ENCODE results near the gene E2F1. TPM values are rescaled to one million over a fixed set of nuclear protein-coding genes. Genes with fewer than 3 reads are reported as not detected.
"Not testable (repeated sequence)": the region's sequence is repeated elsewhere in the genome, so short reads cannot be mapped to it uniquely, and the experiment has no call there.

Gene E2F1
- total RNA-seq, 2 donors from 2014 or later, result 45.4 to 123 TPM

DNA sequence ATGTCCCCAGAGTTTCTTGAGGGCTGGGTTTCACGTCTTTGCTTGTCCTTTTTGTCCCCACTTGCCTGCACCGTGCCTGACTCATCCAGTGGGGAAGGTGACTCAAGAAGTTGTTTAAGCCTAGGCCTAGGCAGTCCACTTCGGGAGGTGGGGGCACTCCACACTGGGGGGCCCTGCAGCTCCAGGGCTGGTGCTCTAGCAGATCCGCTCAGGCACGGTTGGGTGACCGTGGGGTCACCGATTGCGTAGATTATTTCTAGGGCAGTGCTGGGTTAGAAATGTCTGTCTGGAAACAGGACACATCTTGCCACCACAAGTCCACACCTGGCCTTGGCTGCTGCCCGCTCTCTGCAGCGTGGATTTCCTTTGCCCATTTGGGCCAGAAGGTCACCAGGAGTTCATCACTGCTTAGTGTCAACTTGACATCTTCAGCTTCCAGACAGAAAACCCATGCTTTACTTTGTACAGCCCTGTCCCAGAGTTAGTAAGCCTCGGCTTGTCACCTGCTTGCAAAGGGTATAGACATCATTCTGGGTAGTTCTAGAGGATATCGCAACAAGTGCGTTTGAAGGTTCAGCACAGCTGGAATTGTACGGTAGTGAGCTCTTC is 37.7 kb downstream of the E2F1 start:
- DNase-seq (ENCODE audit: low spot score) (no peak), ATAC-seq (no peak)
- H3K9me3 Mint-ChIP-seq, result no peaks in the 10 kb centered on the region
- H3K27ac Mint-ChIP-seq, result no peak overlapping the region
- H3K27me3 Mint-ChIP-seq, result no peaks in the 10 kb centered on the region
- no peaks in the 10 kb centered on the region for H3K36me3 Mint-ChIP-seq
- no peak overlapping the region for H3K4me3 Mint-ChIP-seq
- H3K4me1 Mint-ChIP-seq (ENCODE audit: low read depth in 2 of 2), result peaks cover 7 to 11% of the 10 kb centered on the region in 2 donors

DNA sequence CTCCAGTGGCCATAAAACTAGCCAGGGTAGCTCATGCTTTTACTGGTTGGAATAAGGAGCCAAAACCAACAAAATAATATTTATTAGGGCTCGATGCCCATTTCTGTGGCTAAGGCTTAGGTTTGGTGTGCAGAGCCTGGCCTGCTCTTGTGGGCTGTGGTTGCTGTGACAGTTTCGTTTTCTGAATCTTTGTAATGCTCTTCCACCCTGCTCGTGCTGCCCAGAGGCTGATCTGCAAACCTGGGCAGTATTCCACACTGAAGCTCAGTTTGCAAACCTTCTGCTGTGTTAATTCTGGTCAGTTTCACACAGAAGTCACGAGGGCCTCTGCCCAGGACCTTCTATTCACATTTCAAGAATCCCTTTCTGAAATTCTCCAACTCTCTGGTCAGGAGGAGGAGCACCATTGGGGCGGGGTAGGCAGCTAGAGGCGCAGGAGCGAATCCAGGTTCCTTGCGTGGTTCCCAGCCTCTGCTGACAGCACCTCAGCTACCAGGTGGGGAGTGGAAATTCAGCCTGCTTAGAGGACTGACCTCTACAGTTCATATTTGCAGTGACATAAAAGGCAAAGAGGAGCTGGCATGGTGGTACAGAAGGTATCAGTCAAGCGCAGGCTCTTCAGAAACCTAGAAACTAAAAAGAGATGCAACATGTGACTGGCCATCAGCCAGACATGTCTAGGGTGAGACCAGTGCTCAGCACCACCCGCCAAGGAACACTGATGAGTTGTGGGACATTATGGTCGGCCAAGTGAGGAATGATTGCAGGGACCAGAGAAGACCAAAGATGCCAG is 38.4 kb downstream of the E2F1 start:
- Mint-ChIP-seq H3K36me3 (no peaks in the 10 kb centered on the region), H3K9me3 (no peaks in the 10 kb centered on the region), H3K4me1 (ENCODE audit: low read depth in 2 of 2) (peaks cover 7 to 10% of the 10 kb centered on the region in 2 donors), H3K27ac (peak overlapping the region in 1 of 2 donors; percentile 56), H3K27me3 (no peaks in the 10 kb centered on the region), H3K4me3 (peak overlapping the region; percentile 49)
- ATAC-seq (peak; percentile 78 to 84), DNase-seq (ENCODE audit: low spot score) (no peak)

DNA sequence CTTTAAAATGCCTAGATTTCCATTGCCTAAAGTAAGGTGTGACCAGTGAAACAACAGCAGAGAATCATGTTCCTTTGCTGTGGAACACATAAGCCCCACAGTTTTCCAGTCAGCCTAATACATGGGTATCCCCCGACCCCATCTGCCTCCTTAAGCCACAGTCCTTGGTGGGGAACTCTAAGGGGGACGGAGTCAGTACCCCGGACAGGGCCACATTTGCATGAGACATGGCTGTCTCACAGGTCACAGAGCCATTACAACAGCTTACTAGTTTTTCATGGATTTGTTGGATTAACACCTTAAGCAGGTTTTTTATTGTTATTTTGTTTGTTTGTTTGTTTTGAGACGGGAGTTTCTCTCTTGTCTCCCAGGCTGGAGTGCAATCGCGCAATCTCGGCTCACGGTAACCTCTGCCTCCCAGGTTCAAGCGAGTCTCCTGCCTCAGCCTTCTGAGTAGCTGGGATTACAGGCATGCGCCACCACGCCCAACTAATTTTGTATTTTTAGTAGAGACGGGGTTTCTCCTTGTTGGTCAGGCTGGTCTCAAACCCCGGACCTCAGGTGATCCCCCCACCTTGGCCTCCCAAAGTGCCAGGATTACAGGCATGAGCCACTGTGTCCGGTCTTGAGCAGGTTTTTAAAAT is 39.1 kb downstream of the E2F1 start:
- not testable (repeated sequence) for DNase-seq (ENCODE audit: low spot score); H3K4me1 Mint-ChIP-seq (ENCODE audit: low read depth in 2 of 2); H3K9me3 Mint-ChIP-seq; ATAC-seq; H3K27ac Mint-ChIP-seq; H3K27me3 Mint-ChIP-seq; H3K36me3 Mint-ChIP-seq; H3K4me3 Mint-ChIP-seq

- ATAC-seq, result no peak
- Mint-ChIP-seq H3K36me3 (no peaks in the 10 kb centered on the region), H3K27me3 (no peaks in the 10 kb centered on the region), H3K9me3 (no peaks in the 10 kb centered on the region), H3K27ac (no peak overlapping the region), H3K4me1 (ENCODE audit: low read depth in 2 of 2) (peaks cover 6 to 7% of the 10 kb centered on the region in 2 donors), H3K4me3 (no peak overlapping the region)
- DNase-seq (ENCODE audit: low spot score), result no peak
Observed at GRCh38 chr20:33646191-33646590, 40.0 kb downstream of the E2F1 start.

- Mint-ChIP-seq H3K9me3 (no peaks in the 10 kb centered on the region), H3K4me1 (ENCODE audit: low read depth in 2 of 2) (peaks cover 6 to 7% of the 10 kb centered on the region in 2 donors), H3K27me3 (no peaks in the 10 kb centered on the region), H3K27ac (peak overlapping the region in 1 of 2 donors; percentile 53), H3K4me3 (no peak overlapping the region), H3K36me3 (no peaks in the 10 kb centered on the region)
- DNase-seq (ENCODE audit: low spot score) (no peak), ATAC-seq (no peak)
Observed at GRCh38 chr20:33645396-33645795, 40.8 kb downstream of the E2F1 start.

DNA sequence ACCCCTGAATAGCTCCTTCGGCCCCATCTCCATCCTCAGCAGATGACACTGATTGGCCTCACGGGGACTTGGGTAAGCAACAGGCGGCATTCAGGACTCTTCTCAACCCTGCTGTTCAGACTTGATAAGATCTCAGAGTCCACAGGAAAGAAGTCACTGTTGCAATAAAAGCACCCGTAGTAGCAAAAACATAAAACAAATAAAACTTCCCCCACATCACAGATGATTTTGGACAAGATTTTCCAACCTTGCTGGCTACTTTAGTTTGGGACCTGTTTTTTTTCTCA is 41.2 kb downstream of the E2F1 start:
- no peaks in the 10 kb centered on the region for H3K27me3 Mint-ChIP-seq
- H3K4me3 Mint-ChIP-seq, result no peak overlapping the region
- no peak for DNase-seq (ENCODE audit: low spot score)
- H3K27ac Mint-ChIP-seq, result no peak overlapping the region
- H3K4me1 Mint-ChIP-seq (ENCODE audit: low read depth in 2 of 2), result peaks cover 6 to 7% of the 10 kb centered on the region in 2 donors
- peaks cover 2% of the 10 kb centered on the region for H3K36me3 Mint-ChIP-seq
- H3K9me3 Mint-ChIP-seq, result no peaks in the 10 kb centered on the region
- no peak for ATAC-seq

- Mint-ChIP-seq H3K27ac (no peak overlapping the region), H3K4me3 (no peak overlapping the region), H3K27me3 (no peaks in the 10 kb centered on the region), H3K9me3 (no peaks in the 10 kb centered on the region), H3K4me1 (ENCODE audit: low read depth in 2 of 2) (peaks cover 6 to 7% of the 10 kb centered on the region in 2 donors), H3K36me3 (peaks cover 7% of the 10 kb centered on the region)
- no peak for ATAC-seq
- no peak for DNase-seq (ENCODE audit: low spot score)
Observed at GRCh38 chr20:33644313-33645071, 41.7 kb downstream of the E2F1 start.

DNA sequence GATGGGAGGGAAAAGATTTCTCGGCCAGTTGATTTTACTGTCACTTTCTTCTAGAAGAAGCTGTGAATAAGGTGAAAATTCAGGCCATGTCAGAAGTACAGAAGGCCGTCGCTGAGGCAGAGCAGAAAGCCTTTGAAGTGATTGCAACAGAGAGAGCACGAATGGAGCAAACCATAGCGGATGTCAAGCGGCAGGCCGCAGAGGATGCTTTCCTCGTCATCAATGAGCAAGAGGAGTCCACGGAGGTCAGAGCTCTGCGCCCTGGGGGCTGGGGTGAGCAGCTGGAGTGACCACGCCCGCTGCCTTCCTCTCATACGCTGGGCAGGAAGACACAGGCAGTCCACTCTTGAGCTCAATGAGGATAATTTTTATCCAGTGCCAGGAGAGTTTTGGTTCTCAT is 45.9 kb downstream of the E2F1 start:
- no peak for DNase-seq (ENCODE audit: low spot score)
- Mint-ChIP-seq H3K36me3 (peaks cover 11% of the 10 kb centered on the region), H3K4me3 (no peak overlapping the region), H3K27me3 (no peaks in the 10 kb centered on the region), H3K27ac (no peak overlapping the region), H3K4me1 (ENCODE audit: low read depth in 2 of 2) (peaks cover 0 to 3% of the 10 kb centered on the region in 2 donors), H3K9me3 (no peaks in the 10 kb centered on the region)
- ATAC-seq, result no peak

DNA sequence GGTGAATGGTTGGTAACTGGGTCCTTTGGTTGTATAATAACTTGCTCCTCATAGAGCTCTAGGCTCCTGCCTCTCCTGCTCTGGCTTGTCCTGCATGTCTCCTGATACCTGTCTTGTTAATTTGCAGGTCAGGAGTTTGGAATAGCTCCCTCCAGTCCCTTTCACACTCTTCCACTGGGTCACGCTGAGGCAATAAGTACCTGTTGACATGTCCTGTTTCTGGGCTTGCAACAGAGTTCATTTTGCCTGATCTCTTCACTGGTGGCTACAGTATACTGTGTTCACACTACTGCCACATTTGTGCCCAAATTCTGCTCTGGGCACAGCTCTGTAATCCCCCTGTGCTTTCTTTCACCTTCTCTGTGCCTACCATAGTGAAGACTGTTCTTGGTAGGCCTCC is 49.4 kb downstream of the E2F1 start:
- Mint-ChIP-seq H3K4me3 (no peak overlapping the region), H3K4me1 (ENCODE audit: low read depth in 2 of 2) (peaks cover 0 to 3% of the 10 kb centered on the region in 2 donors), H3K9me3 (no peaks in the 10 kb centered on the region), H3K27me3 (no peaks in the 10 kb centered on the region), H3K27ac (no peak overlapping the region), H3K36me3 (peaks cover 11% of the 10 kb centered on the region)
- DNase-seq (ENCODE audit: low spot score), result no peak
- ATAC-seq, result no peak

- peaks cover 11% of the 10 kb centered on the region for H3K36me3 Mint-ChIP-seq
- ATAC-seq, result no peak
- no peak overlapping the region for H3K27ac Mint-ChIP-seq
- no peak overlapping the region for H3K4me3 Mint-ChIP-seq
- no peaks in the 10 kb centered on the region for H3K27me3 Mint-ChIP-seq
- H3K9me3 Mint-ChIP-seq, result no peaks in the 10 kb centered on the region
- H3K4me1 Mint-ChIP-seq (ENCODE audit: low read depth in 2 of 2), result peaks cover 0 to 3% of the 10 kb centered on the region in 2 donors
- no peak for DNase-seq (ENCODE audit: low spot score)
Observed at GRCh38 chr20:33635341-33635740, 50.8 kb downstream of the E2F1 start.

GRCh38 chr20:33631910-33632309 is 54.3 kb downstream of the E2F1 start:
- DNase-seq (ENCODE audit: low spot score); ATAC-seq; H3K9me3 Mint-ChIP-seq; H3K27ac Mint-ChIP-seq; H3K27me3 Mint-ChIP-seq; H3K4me1 Mint-ChIP-seq (ENCODE audit: low read depth in 2 of 2); H3K4me3 Mint-ChIP-seq: not testable (repeated sequence)
- H3K36me3 Mint-ChIP-seq, result peaks cover 10% of the 10 kb centered on the region

GRCh38 chr20:33630507-33630906 is 55.7 kb downstream of the E2F1 start:
- ATAC-seq (no peak), DNase-seq (ENCODE audit: low spot score) (no peak)
- H3K9me3 Mint-ChIP-seq, result no peaks in the 10 kb centered on the region
- no peaks in the 10 kb centered on the region for H3K27me3 Mint-ChIP-seq
- H3K36me3 Mint-ChIP-seq, result peaks cover 7% of the 10 kb centered on the region
- H3K27ac Mint-ChIP-seq, result no peak overlapping the region
- H3K4me3 Mint-ChIP-seq, result no peak overlapping the region
- no peaks in the 10 kb centered on the region for H3K4me1 Mint-ChIP-seq (ENCODE audit: low read depth in 2 of 2)

DNA sequence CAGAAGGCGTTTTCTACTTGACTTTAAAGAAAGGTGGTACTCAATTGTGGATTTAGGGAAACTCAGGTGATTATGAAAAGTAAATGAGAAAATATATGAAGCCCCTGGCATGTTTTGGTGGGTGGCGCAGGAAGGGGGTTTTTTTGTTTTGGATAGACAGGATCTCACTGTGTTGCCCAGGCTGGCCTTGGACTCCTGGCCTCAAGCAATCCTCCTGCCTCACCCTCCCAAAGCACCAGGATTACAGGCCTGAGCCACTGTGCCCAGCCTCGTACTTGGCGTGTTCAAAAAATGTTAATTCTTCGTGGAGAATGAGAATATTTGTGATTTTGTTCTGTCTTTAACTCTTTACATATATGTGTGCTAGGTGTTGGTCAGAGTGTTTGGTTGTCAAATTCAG is 56.2 kb downstream of the E2F1 start:
- no peak overlapping the region for H3K27ac Mint-ChIP-seq
- peaks cover 7% of the 10 kb centered on the region for H3K36me3 Mint-ChIP-seq
- H3K4me3 Mint-ChIP-seq, result no peak overlapping the region
- no peak for DNase-seq (ENCODE audit: low spot score)
- H3K9me3 Mint-ChIP-seq, result no peaks in the 10 kb centered on the region
- no peaks in the 10 kb centered on the region for H3K27me3 Mint-ChIP-seq
- no peak for ATAC-seq
- peaks cover 0 to 4% of the 10 kb centered on the region in 2 donors for H3K4me1 Mint-ChIP-seq (ENCODE audit: low read depth in 2 of 2)

DNA sequence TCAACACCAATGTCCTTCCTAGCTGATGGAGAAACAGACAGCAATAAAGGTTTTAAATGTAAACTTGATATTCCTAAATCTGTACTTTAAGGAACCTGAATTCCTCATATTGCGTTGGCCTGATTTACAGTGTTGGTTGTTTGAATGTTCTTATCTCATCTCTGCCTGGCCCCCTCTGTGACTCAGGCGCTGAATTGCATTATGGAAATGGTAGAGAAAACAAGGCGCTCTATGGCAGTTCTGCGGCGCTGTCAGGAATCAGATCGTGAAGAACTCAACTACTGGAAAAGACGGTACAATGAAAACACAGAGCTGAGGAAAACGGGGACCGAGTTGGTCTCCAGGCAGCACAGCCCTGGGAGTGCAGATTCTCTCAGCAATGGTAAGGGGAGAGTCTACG is 56.7 kb downstream of the E2F1 start:
- Mint-ChIP-seq H3K9me3 (no peaks in the 10 kb centered on the region), H3K4me3 (no peak overlapping the region), H3K27me3 (no peaks in the 10 kb centered on the region), H3K36me3 (peaks cover 7% of the 10 kb centered on the region), H3K4me1 (ENCODE audit: low read depth in 2 of 2) (peaks cover 4 to 8% of the 10 kb centered on the region in 2 donors), H3K27ac (no peak overlapping the region)
- no peak for ATAC-seq
- DNase-seq (ENCODE audit: low spot score), result no peak
